A549 (cell line): ENCODE measurements around the gene SFXN1. TPM values are rescaled to one million over a fixed set of nuclear protein-coding genes. Genes with fewer than 3 reads are reported as not detected.

Source experiments
- ATAC-seq, 2 experiments: fragments of 200-7000 bp in 1 of 2; fragments of >200 bp in 1 of 2; cut with Nextera tagmentation in 1 of 2; cut with Tn5 transposase in 1 of 2; 3 replicates each; pipeline versions ENCODE4 v1.8.0 to v1.9.1; 2018 to 2020; ENCODE audit warnings: mild to moderate bottlenecking in 1 of 2, moderate library complexity in 1 of 2
- CTCF ChIA-PET: fragments of 300-600 bp; sonication (Branson Sonifier 250); formaldehyde crosslinking; extraction: SDS; loops from one replicate; lab custom pipeline; 2021; ENCODE audit warnings: antibody characterized with exemption, inconsistent platforms; lab: Yijun Ruan, JAX
- POLR2A ChIA-PET: fragments of 350-600 bp; formaldehyde crosslinking; extraction: SDS; loops from one replicate; lab custom pipeline; 2021; ENCODE audit warnings: antibody characterized with exemption, inconsistent platforms; lab: Yijun Ruan, JAX
- DNase-seq, 2 experiments: peaks; one replicate each; pipeline versions ENCODE4 v3.0.0 to v3.0.0-alpha.2; 2011 to 2016; ENCODE audit warnings: low read depth in 1 of 2, low spot score in 1 of 2
- FAIRE-seq: peaks from 2 replicates; lab custom pipeline; 2011; peaks lifted over from hg19 to GRCh38; lab: Jason Lieb, UNC
- H3K27ac ChIP-seq, 2 experiments: fragments of >200 bp; sonication (Bioruptor Twin); formaldehyde crosslinking; 3 replicates each; pipeline ENCODE4 v1.5.1; 2016 to 2017
- H3K4me1 ChIP-seq: fragments of >200 bp; sonication (Bioruptor Twin); formaldehyde crosslinking; 3 replicates; pipeline ENCODE4 v1.6.1; 2016
- H3K4me2 ChIP-seq: fragments of >200 bp; sonication (Bioruptor Twin); formaldehyde crosslinking; 3 replicates; pipeline ENCODE4 v1.6.1; 2016
- H3K4me3 ChIP-seq: fragments of >200 bp; sonication (Bioruptor Twin); formaldehyde crosslinking; 3 replicates; pipeline ENCODE4 v1.5.1; 2016
- H3K9me3 ChIP-seq: fragments of >200 bp; sonication (Bioruptor Twin); formaldehyde crosslinking; 3 replicates; pipeline ENCODE4 v1.6.1; 2016
- BHLHE40 ChIP-seq: IDR thresholded peaks from 2 replicates; pipeline ENCODE4 v1.6.1; 2012; ENCODE audit warnings: low read depth, low read length, inconsistent platforms
- CEBPB ChIP-seq, 2 experiments: fragments of >200 bp in 1 of 2; sonication (Bioruptor Twin) in 1 of 2; formaldehyde crosslinking in 1 of 2; IDR thresholded peaks; 2 replicates each; pipeline ENCODE4 v1.6.1; 2012 to 2016
- CHD4 ChIP-seq: fragments of 200-600 bp; sonication (generic); IDR thresholded peaks from 2 replicates; pipeline ENCODE4 v1.6.1; 2016; ENCODE audit warnings: antibody characterized with exemption, mild to moderate bottlenecking, borderline replicate concordance
- E2F6 ChIP-seq: IDR thresholded peaks from 2 replicates; pipeline ENCODE4 v1.6.1; 2012; ENCODE audit warnings: low read depth, borderline replicate concordance
- EHF ChIP-seq: fragments of 250-450 bp; sonication (Bioruptor Pico); IDR thresholded peaks from 2 replicates; pipeline ENCODE4 v1.5.0; 2020; ENCODE audit warnings: mild to moderate bottlenecking
- EHMT2 ChIP-seq: fragments of 200-600 bp; sonication (generic); IDR thresholded peaks from 2 replicates; pipeline ENCODE4 v1.6.1; 2016; ENCODE audit warnings: antibody characterized with exemption, low read depth, mild to moderate bottlenecking, moderate library complexity
- ELK1 ChIP-seq: fragments of 150-350 bp; IDR thresholded peaks from 2 replicates; pipeline ENCODE4 v1.6.1; 2014; ENCODE audit warnings: low read depth, mild to moderate bottlenecking, low read length
- EP300 ChIP-seq, 2 experiments: fragments of >200 bp; sonication (Bioruptor Twin); formaldehyde crosslinking; IDR thresholded peaks; 2 replicates in 1 of 2; 3 replicates in 1 of 2; pipeline ENCODE4 v1.6.1; 2016 to 2017
- FOSB ChIP-seq: fragments of 250-450 bp; sonication (Bioruptor Pico); IDR thresholded peaks from 2 replicates; pipeline ENCODE4 v1.5.0; 2020; ENCODE audit warnings: mild to moderate bottlenecking, moderate library complexity
- FOSL2 ChIP-seq, 2 experiments: fragments of 450-650 bp in 1 of 2; fragments of >200 bp in 1 of 2; sonication (Bioruptor Twin) in 1 of 2; formaldehyde crosslinking; IDR thresholded peaks; 2 replicates each; pipeline versions ENCODE4 v1.5.0 to v1.6.1; 2016 to 2020; ENCODE audit warnings: mild to moderate bottlenecking in 1 of 2, moderate library complexity in 1 of 2
- GATA3 ChIP-seq: IDR thresholded peaks from 2 replicates; pipeline ENCODE4 v1.6.1; 2012; ENCODE audit warnings: borderline replicate concordance
- HDAC2 ChIP-seq: fragments of 200-600 bp; sonication (generic); IDR thresholded peaks from 2 replicates; pipeline ENCODE4 v1.6.1; 2016
- HES2 ChIP-seq: fragments of >200 bp; sonication (Bioruptor Twin); formaldehyde crosslinking; IDR thresholded peaks from 2 replicates; pipeline ENCODE4 v1.6.1; 2016
- HMGXB4 ChIP-seq: fragments of 250-450 bp; sonication (Bioruptor Pico); IDR thresholded peaks from 2 replicates; pipeline ENCODE4 v1.5.0; 2021; ENCODE audit warnings: mild to moderate bottlenecking, moderate library complexity, borderline replicate concordance
- HOXB5 ChIP-seq: fragments of 250-450 bp; sonication (Bioruptor Pico); IDR thresholded peaks from 2 replicates; pipeline ENCODE4 v1.5.0; 2020; ENCODE audit warnings: mild to moderate bottlenecking, moderate library complexity
- MAZ ChIP-seq: fragments of 150-350 bp; IDR thresholded peaks from 2 replicates; pipeline ENCODE4 v1.6.1; 2014; ENCODE audit warnings: antibody characterized with exemption, low read depth, low read length, borderline replicate concordance
- PHF8 ChIP-seq: fragments of 200-600 bp; sonication (generic); IDR thresholded peaks from 2 replicates; pipeline ENCODE4 v1.6.1; 2016; ENCODE audit warnings: low read depth, mild to moderate bottlenecking, antibody characterized with exemption, moderate library complexity, borderline replicate concordance
- POLR2A ChIP-seq: IDR thresholded peaks from 2 replicates; pipeline ENCODE4 v1.6.1; 2012; ENCODE audit warnings: mild to moderate bottlenecking, low read length
- POLR2AphosphoS2 ChIP-seq: conservative IDR thresholded peaks from 2 replicates; pipeline ENCODE4 v1.6.1; 2012; ENCODE audit warnings: low read length, improper control_type of control experiment, inconsistent platforms
- RAD21 ChIP-seq, 2 experiments: fragments of >200 bp in 1 of 2; sonication (Bioruptor Twin) in 1 of 2; formaldehyde crosslinking in 1 of 2; IDR thresholded peaks in 1 of 2; conservative IDR thresholded peaks in 1 of 2; 2 replicates in 1 of 2; 3 replicates in 1 of 2; pipeline ENCODE4 v1.6.1; 2012 to 2018; ENCODE audit warnings: inconsistent platforms in 1 of 2
- RARB ChIP-seq: fragments of 250-450 bp; sonication (Bioruptor Pico); IDR thresholded peaks from 2 replicates; pipeline ENCODE4 v1.8.0; 2021; ENCODE audit warnings: mild to moderate bottlenecking, moderate library complexity
- USF2 ChIP-seq: fragments of 450-650 bp; IDR thresholded peaks from 2 replicates; pipeline ENCODE4 v1.6.1; 2014; ENCODE audit warnings: antibody characterized with exemption
- ZFP36 ChIP-seq: fragments of 450-650 bp; IDR thresholded peaks from 2 replicates; pipeline ENCODE4 v1.6.1; 2014; ENCODE audit warnings: borderline replicate concordance; ENCODE audit not compliant: partially characterized antibody
- WGBS: methylation state at CpG from one replicate; pipeline ENCODE4 v1.1.6; 2017; ENCODE audit errors: missing lambda C conversion rate; 5-methylcytosine and 5-hydroxymethylcytosine counted together
- polyA plus RNA-seq, 4 experiments: library from polyadenylated mRNA; depleted of rRNA in 3 of 4; stranded (reverse); fragments of >200 nt; fragmentation: RNase III in 1 of 4; extraction: RNeasy Plus Mini Kit Qiagen cat#74134 plus additional on column Dnase treatment in 1 of 4; gene quantifications; 2 replicates in 3 of 4; 3 replicates in 1 of 4; pipeline ENCODE4 v1.2.3, GENCODE V29; 2011 to 2017

The SFXN1 gene
- polyA plus RNA-seq, 2 of the 4 experiments (the other 2 are of a cell fraction): 79.6 to 190 TPM

- H3K27ac ChIP-seq: no peak overlapping the region
- POLR2A ChIA-PET: no interaction called here
- CTCF ChIA-PET: interaction anchor here (1.3 kb wide), 1 partner anchor 51 kb away, joined by 3 read pairs; no protein-coding TSS in a partner anchor
- TF ChIP-seq E2F6: no peak
- no peak for TF ChIP-seq ELK1
- no peak for TF ChIP-seq RARB (CRISPR knock-in tag)
- no peak for TF ChIP-seq EP300 (IDR thresholded peaks at IDR 0.05)
- no peak for TF ChIP-seq HES2
- no peak for TF ChIP-seq EHMT2
- no peak for TF ChIP-seq USF2
- no peak for TF ChIP-seq EHF (CRISPR knock-in tag)
- TF ChIP-seq GATA3: no peak
- TF ChIP-seq RAD21 (conservative IDR thresholded peaks at IDR 0.05 in 1 of 2, IDR thresholded peaks at IDR 0.05 in 1 of 2): no peak
- TF ChIP-seq MAZ: no peak
- no peak for TF ChIP-seq PHF8
- no peak for TF ChIP-seq HMGXB4
- no peak for TF ChIP-seq POLR2A
- TF ChIP-seq POLR2AphosphoS2: no peak
- no peak for TF ChIP-seq BHLHE40
- no peak for TF ChIP-seq CEBPB (IDR thresholded peaks at IDR 0.05)
- H3K4me1 ChIP-seq: peaks cover 17% of the 10 kb centered on the region; the same call in 2 of the 3 replicates
- ATAC-seq: no peak
- no peak overlapping the region for H3K4me2 ChIP-seq
- H3K9me3 ChIP-seq: no peaks in the 10 kb centered on the region
- no peak for FAIRE-seq
- WGBS: 88% methylated on average over 8 of the region's 8 CpGs
- no peak for DNase-seq
- no peak overlapping the region for H3K4me3 ChIP-seq
Observed at GRCh38 chr5:175483337-175483736, 5.0 kb downstream of the SFXN1 start.

- H3K4me2 ChIP-seq: no peak overlapping the region
- TF ChIP-seq FOSB: no peak
- no peak for TF ChIP-seq ZFP36
- TF ChIP-seq CHD4: no peak
- TF ChIP-seq FOSL2 (IDR thresholded peaks at IDR 0.05): no peak
- TF ChIP-seq FOSL2 (CRISPR knock-in tag; IDR thresholded peaks at IDR 0.05): no peak
- no peak for TF ChIP-seq HOXB5 (CRISPR knock-in tag)
- TF ChIP-seq MAZ: no peak
- TF ChIP-seq HDAC2: no peak
- TF ChIP-seq EHMT2: no peak
- no peak for TF ChIP-seq CEBPB (IDR thresholded peaks at IDR 0.05)
- TF ChIP-seq, all 56 proteins: peak for 0
- DNase-seq (no peak), FAIRE-seq (no peak), ATAC-seq (no peak; a peak in 1 of 6 replicates)
- WGBS: 92% methylated on average over 19 of the region's 26 CpGs
- ChIA-PET CTCF (no interaction called here), POLR2A (no interaction called here)
- Histone ChIP-seq H3K9me3 (no peaks in the 10 kb centered on the region), H3K4me3 (no peak overlapping the region), H3K4me1 (peaks cover 17% of the 10 kb centered on the region; the same call in 2 of the 3 replicates), H3K27ac (no peak overlapping the region)
Observed at GRCh38 chr5:175484322-175484721, 6.0 kb downstream of the SFXN1 start.
